Lung (tissue), 10 donors: ENCODE data around the gene OPN1MW2. TPM values are rescaled to one million over a fixed set of nuclear protein-coding genes. Genes with fewer than 3 reads are reported as not detected.
"Not testable (repeated sequence)": the region's sequence is repeated elsewhere in the genome, so short reads cannot be mapped to it uniquely, and the experiment has no call there.

Experiments
- ATAC-seq: fragments of 200-7000 bp; cut with Tn5 transposase; one replicate; pipeline ENCODE4 v1.9.1; 2020; ENCODE audit warnings: moderate number of reproducible peaks; ENCODE audit not compliant: insufficient read depth, low FRiP score
- DNase-seq, 3 donors: peaks; one replicate each; pipeline ENCODE4 v3.0.0-alpha.2; 2013 to 2017
- H3K27ac ChIP-seq, 2 donors: one replicate each; pipeline ENCODE4 v1.5.1; 2013; ENCODE audit warnings: mild to moderate bottlenecking in 2 of 2, moderate library complexity in 2 of 2, control low read depth in 1 of 2, inconsistent platforms in 1 of 2, low read depth in 1 of 2, low read length in 1 of 2
- H3K27me3 ChIP-seq, 3 donors: one replicate each; pipeline ENCODE4 v1.5.1; 2013; ENCODE audit warnings: low read length in 2 of 3; ENCODE audit not compliant: control insufficient read depth in 3 of 3, insufficient read depth in 3 of 3
- H3K36me3 ChIP-seq, 4 donors: one replicate each; pipeline ENCODE4 v1.5.1; 2013; ENCODE audit warnings: low read length in 4 of 4, mild to moderate bottlenecking in 1 of 4, moderate library complexity in 1 of 4; ENCODE audit not compliant: control insufficient read depth in 4 of 4, insufficient read depth in 4 of 4
- H3K4me1 ChIP-seq, 5 donors: one replicate each; pipeline ENCODE4 v1.5.1; 2013; ENCODE audit warnings: low read length in 5 of 5, mild to moderate bottlenecking in 2 of 5, moderate library complexity in 1 of 5; ENCODE audit not compliant: control insufficient read depth in 5 of 5, insufficient read depth in 5 of 5
- H3K4me3 ChIP-seq: one replicate; pipeline ENCODE4 v1.5.1; 2013; ENCODE audit warnings: mild to moderate bottlenecking, control low read depth, moderate library complexity
- H3K9ac ChIP-seq, 2 donors: one replicate each; pipeline ENCODE4 v1.5.1; 2013; ENCODE audit warnings: low read length in 2 of 2, control low read depth in 1 of 2; ENCODE audit not compliant: insufficient read depth in 1 of 2
- H3K9me3 ChIP-seq, 4 donors: one replicate each; pipeline ENCODE4 v1.5.1; 2013; ENCODE audit warnings: low read length in 3 of 4, mild to moderate bottlenecking in 1 of 4, moderate library complexity in 1 of 4; ENCODE audit not compliant: control insufficient read depth in 4 of 4, insufficient read depth in 3 of 4
- WGBS, 2 donors: extraction: QIAGEN DNeasy Blood & Tissue Kit; methylation state at CpG; one replicate each; pipeline ENCODE4 v1.1.7; 2013; 5-methylcytosine and 5-hydroxymethylcytosine counted together
- polyA plus RNA-seq, 2 donors: library from polyadenylated mRNA; stranded (reverse); fragments of 200-250 nt; gene quantifications; one replicate each; pipeline ENCODE4 v1.2.1, GENCODE V29; 2013
- total RNA-seq, 2 donors: library from RNA; depleted of rRNA in 1 of 2; stranded (reverse); fragments of >200 nt in 1 of 2; gene quantifications; one replicate each; pipeline ENCODE4 v1.2.1, GENCODE V29; 2014 to 2021
- donor health status: Bipolar disorder and iron deficiency.
- donor health status: healthy.
- donor health status: DM: yes; HTN: yes; CAD: no.

OPN1MW2 gene
- total and polyA plus RNA-seq, 4 donors: not detected

GRCh38 chrX:154239982-154240503, 20.5 kb downstream of the OPN1MW2 start:
- H3K9me3 ChIP-seq, H3K27me3 ChIP-seq, H3K9ac ChIP-seq, H3K4me3 ChIP-seq, H3K27ac ChIP-seq, H3K36me3 ChIP-seq, H3K4me1 ChIP-seq, ATAC-seq: not testable (repeated sequence)
- WGBS, 2 donors: 83 to 90% methylated on average over 6 of the region's 8 CpGs
- peak in 1 of 3 donors; percentile 13 for DNase-seq

- not testable (repeated sequence) for H3K36me3 ChIP-seq, H3K9me3 ChIP-seq, H3K27me3 ChIP-seq, H3K9ac ChIP-seq, H3K4me3 ChIP-seq, H3K27ac ChIP-seq, DNase-seq, H3K4me1 ChIP-seq
- WGBS, 2 donors: no CpG with 5 or more reads among the region's 17 CpGs
- ATAC-seq: peak; percentile 80
These were observed 28.0 kb downstream of the OPN1MW2 start for GRCh38 chrX:154247377-154248045.

GRCh38 chrX:154248076-154248475, 28.5 kb downstream of the OPN1MW2 start:
- DNase-seq: not testable (repeated sequence)

GRCh38 chrX:154257282-154257681, 37.7 kb downstream of the OPN1MW2 start, which contains the start of gene OPN1MW3:
Gene OPN1MW3, plus strand, starts transcription at chrX:154257582. Its CDS starts 38 bp downstream, at chrX:154257620.
- not testable (repeated sequence) for H3K4me3 ChIP-seq, H3K36me3 ChIP-seq, DNase-seq, H3K4me1 ChIP-seq, H3K27ac ChIP-seq, ATAC-seq, H3K9me3 ChIP-seq, H3K27me3 ChIP-seq, H3K9ac ChIP-seq
- no CpG with 5 or more reads among the region's 17 CpGs for WGBS, 2 donors

More at GRCh38 chrX:154248076-154248475, 28.5 kb downstream of the OPN1MW2 start:
- H3K27me3 ChIP-seq, H3K9me3 ChIP-seq, ATAC-seq, H3K27ac ChIP-seq, H3K4me3 ChIP-seq, H3K4me1 ChIP-seq, H3K36me3 ChIP-seq, H3K9ac ChIP-seq: not testable (repeated sequence)
- no CpG with 5 or more reads among the region's 10 CpGs for WGBS, 2 donors

GRCh38 chrX:154258711-154259110, 39.2 kb downstream of the OPN1MW2 start:
- not testable (repeated sequence) for H3K27me3 ChIP-seq, H3K36me3 ChIP-seq, ATAC-seq, H3K9me3 ChIP-seq, H3K4me3 ChIP-seq, H3K4me1 ChIP-seq, H3K27ac ChIP-seq, DNase-seq, H3K9ac ChIP-seq
- WGBS, 2 donors: no CpG with 5 or more reads among the region's 10 CpGs

GRCh38 chrX:154263072-154263471, 43.5 kb downstream of the OPN1MW2 start:
- not testable (repeated sequence) for H3K4me1 ChIP-seq, ATAC-seq, H3K36me3 ChIP-seq, H3K9me3 ChIP-seq, H3K4me3 ChIP-seq, H3K9ac ChIP-seq, H3K27ac ChIP-seq, DNase-seq, H3K27me3 ChIP-seq
- no CpG with 5 or more reads among the region's 6 CpGs for WGBS, 2 donors

GRCh38 chrX:154269245-154269644, 49.7 kb downstream of the OPN1MW2 start:
- DNase-seq, H3K4me3 ChIP-seq, H3K4me1 ChIP-seq, H3K9ac ChIP-seq, H3K9me3 ChIP-seq, H3K36me3 ChIP-seq, H3K27me3 ChIP-seq, H3K27ac ChIP-seq, ATAC-seq: not testable (repeated sequence)
- WGBS, 2 donors: no CpG with 5 or more reads among the region's 3 CpGs
